Adipose tissue (tissue), 3 donors: ENCODE results near the gene ABHD14A. TPM values are rescaled to one million over a fixed set of nuclear protein-coding genes. Genes with fewer than 3 reads are reported as not detected.

Experiments
- H3K27ac ChIP-seq: one replicate; pipeline ENCODE4 v1.5.1; 2013; ENCODE audit warnings: low read depth, low read length
- whole genome bisulfite sequencing, 3 donors: extraction: QIAGEN DNeasy Blood & Tissue Kit; methylation state at CpG; one replicate each; pipeline ENCODE4 v1.1.7; 2013; 5-methylcytosine and 5-hydroxymethylcytosine counted together
- polyA plus RNA-seq, 3 donors: library from polyadenylated mRNA; stranded (reverse); fragments of 200-250 nt; gene quantifications; one replicate each; pipeline ENCODE4 v1.2.3, GENCODE V29; 2013
- donor health status: healthy with polysubstance abuse.
- donor health status: Bipolar disorder and iron deficiency.
- donor health status: healthy.

Gene ABHD14A
- polyA plus RNA-seq, 3 donors: 17.2 to 48.4 (median 46.1) TPM

GRCh38 chr3:51967384-51968169 is 7.3 kb upstream of the ABHD14A start, which contains the start of gene PCBP4:
PCBP4 (minus strand) TSS chr3:51967454; CDS start chr3:51961240, 6,214 bp downstream.
- WGBS, 3 donors: 1% methylated on average over 43 to 78 of the region's 90 CpGs
- no peak within 1 kb of the TSS for H3K27ac ChIP-seq

- H3K27ac ChIP-seq: no peak overlapping the region
- 10 to 15% (median 10%) methylated on average over 9 to 11 of the region's 11 CpGs for WGBS, 3 donors
These were observed 6.6 kb upstream of the ABHD14A start for GRCh38 chr3:51968170-51968775.

GRCh38 chr3:51968883-51969678 is 5.8 kb upstream of the ABHD14A start:
- no peak overlapping the region for H3K27ac ChIP-seq
- 79 to 89% (median 86%) methylated on average over 6 of the region's 6 CpGs for WGBS, 3 donors

DNA sequence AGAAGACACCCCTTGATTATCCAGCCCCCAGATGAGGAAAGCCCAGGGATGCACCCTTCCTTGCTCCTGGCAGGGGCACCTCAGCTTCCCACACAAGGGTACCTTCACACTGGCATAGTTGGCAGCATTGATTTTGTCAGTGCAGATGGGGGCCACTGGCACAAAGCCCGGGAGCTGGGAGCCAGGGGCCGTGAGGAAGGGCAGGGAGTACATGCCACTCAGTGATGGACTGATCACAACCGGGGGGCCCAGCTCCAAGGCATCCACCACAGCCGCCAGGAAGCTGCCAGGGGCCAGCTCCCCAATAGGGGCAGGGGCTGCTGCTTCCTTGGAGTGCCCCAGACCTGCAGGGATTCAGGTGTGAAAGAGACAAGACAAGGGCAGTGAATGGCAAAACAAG is 5.0 kb upstream of the ABHD14A start:
- H3K27ac ChIP-seq: no peak overlapping the region
- WGBS, 3 donors: 61 to 78% (median 78%) methylated on average over 4 of the region's 4 CpGs

DNA sequence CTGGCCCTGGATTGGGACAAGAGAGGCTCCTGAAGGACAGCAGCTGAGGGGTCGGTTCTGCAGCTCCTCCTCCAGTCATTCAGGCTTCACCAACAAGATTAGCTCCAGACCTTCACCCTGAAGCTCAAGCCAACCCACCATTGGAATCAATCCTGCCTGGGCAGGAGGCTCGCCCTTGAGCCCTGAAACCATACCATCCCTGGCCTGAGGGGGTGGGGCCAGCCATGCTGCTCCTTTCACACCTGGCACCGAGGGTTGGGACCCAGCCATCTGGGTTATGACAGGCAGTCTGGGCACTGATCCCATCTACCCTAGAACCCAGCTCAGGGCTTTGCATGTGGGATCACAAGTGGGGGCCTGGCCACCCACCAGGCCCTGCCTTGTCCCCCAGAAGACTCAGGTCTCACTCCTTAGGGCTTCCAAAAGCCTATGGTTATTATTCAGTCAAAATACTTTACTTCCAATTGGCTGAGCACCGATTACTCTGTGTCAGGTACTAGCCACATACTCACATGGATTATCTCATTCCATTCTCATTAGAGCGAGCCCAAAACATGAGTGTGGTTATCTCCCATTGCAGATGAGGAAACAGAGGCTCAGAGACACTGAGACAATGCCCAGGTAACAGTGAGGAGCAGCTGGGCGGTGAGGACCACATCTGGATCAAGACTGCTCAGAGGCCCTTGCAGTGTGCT is 4.1 kb upstream of the ABHD14A start:
- H3K27ac ChIP-seq: no peak overlapping the region
- WGBS, 3 donors: 49 to 83% (median 77%) methylated on average over 6 of the region's 6 CpGs

GRCh38 chr3:51971350-51971749 is 3.5 kb upstream of the ABHD14A start:
- H3K27ac ChIP-seq: no peak overlapping the region
- WGBS, 3 donors: 85 to 94% (median 88%) methylated on average over 11 of the region's 11 CpGs

DNA sequence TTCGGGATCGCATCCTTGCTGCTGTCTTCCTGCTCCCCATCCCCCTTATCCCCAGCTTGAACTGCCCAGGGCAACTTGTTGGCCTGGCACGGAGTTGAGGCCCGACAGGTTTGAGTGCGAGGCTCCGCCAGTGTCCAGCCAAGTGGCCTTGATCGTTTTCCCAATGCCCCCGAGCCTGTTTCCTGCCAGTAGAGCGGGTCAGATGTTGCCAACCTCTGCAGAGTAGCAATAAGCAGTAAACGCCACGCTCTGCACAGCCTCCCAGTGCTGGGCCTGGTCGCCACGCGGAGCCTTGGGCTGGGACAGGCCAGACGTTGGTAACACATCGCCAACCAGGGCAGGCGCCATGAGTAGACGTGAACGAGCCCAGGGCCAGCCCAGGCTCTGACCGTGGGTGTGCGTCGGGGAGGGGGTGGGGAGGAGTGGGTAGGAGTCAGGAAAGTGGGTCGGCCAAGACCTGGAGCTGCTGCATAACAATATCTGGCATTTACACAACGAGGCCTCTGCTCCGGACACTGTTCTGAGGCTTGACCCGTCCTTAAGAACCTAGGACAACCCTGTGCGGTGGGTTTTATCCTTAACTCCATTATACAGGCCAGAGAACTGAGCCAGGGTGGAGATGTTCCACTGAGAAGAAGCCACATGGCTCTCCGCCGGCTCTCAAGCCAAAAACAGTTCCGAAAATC is 444 bp upstream of the ABHD14A start:
- H3K27ac ChIP-seq: no peak overlapping the region
- WGBS, 3 donors: 10 to 14% (median 11%) methylated on average over 30 of the region's 30 CpGs

GRCh38 chr3:51975852-51976549 is 1.1 kb downstream of the ABHD14A start:
- 33 to 38% (median 34%) methylated on average over 46 of the region's 46 CpGs for WGBS, 3 donors
- H3K27ac ChIP-seq: no peak overlapping the region

DNA sequence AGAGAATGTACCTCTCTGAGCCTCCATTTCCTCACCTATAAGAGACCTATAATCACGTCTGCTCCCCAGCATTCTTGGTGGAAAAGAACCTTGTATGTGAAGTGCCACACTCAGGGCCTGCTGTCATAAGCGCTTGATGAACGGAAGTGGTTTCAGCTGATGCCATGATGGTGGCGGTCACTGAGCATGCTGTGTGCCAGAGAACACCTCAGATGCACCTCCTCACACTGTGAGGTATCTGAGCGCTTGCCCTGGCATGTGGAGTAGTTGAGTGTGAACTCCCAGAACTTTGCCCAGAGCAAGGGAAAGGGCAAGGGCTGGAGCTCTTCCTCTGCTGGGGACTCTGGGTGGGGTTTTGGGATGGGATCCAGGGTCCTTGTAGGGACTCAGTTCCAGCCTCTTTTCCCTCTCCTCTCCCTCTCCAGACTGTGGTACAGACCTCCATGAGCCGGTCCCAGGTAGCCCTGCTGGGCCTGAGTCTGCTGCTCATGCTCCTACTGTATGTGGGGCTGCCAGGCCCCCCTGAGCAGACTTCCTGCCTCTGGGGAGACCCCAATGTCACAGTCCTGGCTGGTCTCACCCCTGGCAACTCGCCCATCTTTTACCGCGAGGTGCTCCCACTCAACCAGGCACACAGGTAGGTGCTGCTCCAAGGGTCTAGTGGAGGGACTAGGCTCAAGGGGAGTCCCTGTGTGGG is 2.7 kb downstream of the ABHD14A start:
- H3K27ac ChIP-seq: no peak overlapping the region
- WGBS, 3 donors: 82 to 87% (median 86%) methylated on average over 9 of the region's 9 CpGs

GRCh38 chr3:51978143-51978502 is 3.3 kb downstream of the ABHD14A start:
- H3K27ac ChIP-seq: no peak overlapping the region
- 80 to 87% (median 86%) methylated on average over 4 of the region's 4 CpGs for WGBS, 3 donors

GRCh38 chr3:51980253-51980652 is 5.4 kb downstream of the ABHD14A start:
- WGBS, 3 donors: 96 to 97% (median 97%) methylated on average over 10 of the region's 10 CpGs
- H3K27ac ChIP-seq: no peak overlapping the region

DNA sequence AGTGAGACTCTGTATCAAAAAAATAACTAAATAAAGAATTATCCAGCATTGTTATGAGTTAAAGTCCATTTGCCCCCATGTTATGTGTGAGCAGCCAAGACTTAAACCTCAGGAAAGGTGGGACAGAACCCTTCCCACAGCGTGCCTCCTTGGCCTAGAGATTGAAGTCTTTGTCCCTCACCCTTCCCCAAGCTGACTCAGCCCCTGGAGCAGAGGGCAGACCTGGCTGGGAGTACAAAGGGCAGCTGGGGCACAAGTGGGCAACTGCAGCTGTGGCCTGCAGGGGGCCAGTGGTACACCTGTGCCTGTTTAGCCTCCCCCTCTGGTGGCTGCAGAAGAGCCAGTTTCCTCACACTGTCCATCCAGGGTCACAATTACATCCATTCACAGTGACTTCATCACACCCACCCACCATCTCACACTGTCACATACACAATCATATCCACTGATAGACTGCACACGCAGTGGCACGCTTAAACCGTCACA is 7.5 kb downstream of the ABHD14A start:
- H3K27ac ChIP-seq: no peak overlapping the region
- WGBS, 3 donors: 2 to 6% (median 4%) methylated on average over 4 of the region's 4 CpGs

DNA sequence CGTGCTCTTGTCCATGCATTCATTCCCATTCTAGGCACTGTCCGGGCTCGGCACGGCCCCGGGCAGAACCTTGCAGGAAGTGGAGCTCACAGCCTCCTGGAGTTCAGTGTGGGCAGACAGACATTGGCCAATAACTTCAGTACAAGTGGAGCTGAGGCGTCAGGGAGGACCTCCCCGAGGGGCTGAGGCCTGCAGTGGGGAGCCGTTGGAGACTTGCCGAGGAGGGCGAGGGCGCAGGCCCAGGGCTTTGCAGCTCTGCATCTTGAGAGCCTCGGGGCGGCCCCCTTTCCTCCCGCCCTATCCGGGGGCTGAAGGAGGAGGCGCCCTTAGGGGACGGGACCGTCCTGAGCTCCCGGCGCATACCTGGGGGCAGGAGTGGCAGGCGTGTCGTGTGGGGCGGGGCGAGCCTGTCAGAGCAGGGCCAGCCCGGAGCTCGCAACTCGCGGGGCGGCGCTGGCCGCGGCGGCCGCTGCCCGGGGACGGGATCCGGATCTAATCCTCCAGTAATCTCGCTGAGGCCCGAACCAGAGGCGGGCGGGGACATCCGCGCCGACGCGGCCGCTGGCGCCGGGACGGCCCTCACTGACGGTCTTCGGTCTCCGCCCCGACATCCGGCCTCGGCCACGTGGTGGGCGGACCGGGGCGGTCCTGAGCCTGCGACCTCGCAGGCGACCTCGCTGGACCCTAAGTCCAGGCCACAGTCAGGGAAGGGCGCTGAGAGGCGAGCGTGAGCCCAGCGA is 8.1 kb downstream of the ABHD14A start, which contains the start of gene ACY1:
TSS of gene ACY1 (plus strand) at position 698 of the 740 bp plus-strand sequence. CDS start 530 bp downstream, outside the sequence.
- peak within 1 kb of the TSS; percentile 76 for H3K27ac ChIP-seq
- WGBS, 3 donors: 0 to 1% (median 0%) methylated on average over 50 to 68 of the region's 68 CpGs

DNA sequence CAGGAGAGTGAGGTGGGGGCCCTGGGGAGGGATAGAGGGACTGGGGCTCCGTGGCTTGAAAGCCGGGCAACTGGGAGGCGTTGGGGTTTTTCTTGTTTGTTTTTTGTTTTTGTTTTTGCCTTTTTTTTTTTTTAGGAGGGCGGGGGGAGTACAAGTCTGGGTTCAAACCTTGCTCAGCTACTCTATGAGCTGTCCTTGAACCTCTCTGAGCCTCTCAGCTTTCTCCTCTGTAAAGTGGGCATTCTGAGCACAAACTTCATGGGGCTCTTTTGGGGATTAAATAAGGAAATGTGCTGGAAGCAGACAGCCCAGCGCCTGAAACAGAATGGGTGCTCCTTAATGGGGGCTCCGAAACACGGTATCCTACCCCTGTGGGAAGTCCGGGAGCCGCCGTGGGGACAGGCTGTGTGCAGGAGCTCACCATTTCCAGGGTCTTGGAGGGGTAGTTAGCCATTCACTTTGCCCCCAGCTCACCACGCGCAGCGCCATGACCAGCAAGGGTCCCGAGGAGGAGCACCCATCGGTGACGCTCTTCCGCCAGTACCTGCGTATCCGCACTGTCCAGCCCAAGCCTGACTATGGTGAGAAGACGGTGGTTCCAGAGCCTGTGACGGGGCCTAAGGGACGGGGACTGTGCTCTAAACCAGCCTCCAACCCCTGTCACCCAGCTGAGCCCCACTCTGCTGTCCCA is 8.9 kb downstream of the ABHD14A start:
- H3K27ac ChIP-seq: peak overlapping the region; percentile 76
- WGBS, 3 donors: 67 to 74% (median 68%) methylated on average over 21 to 22 of the region's 22 CpGs

DNA sequence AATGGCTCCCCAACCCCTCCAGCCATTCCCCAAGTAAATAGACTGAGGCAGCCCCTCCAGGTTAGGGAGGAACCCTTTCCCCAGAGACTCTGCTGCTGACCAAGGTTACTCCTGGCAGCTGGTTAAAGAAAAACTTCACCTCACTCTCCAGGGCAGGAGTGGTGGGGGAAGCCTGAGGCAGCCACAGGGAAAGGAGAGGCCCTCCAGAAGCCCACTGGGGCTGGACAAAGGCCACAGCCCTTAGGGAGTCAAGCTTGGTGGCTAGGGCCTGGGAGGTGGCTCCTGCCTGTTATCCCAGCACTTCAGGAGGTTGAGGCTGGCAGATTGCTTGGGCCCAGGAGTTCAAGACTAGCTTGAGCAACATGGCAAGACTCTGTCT is 9.4 kb downstream of the ABHD14A start:
- peak overlapping the region; percentile 76 for H3K27ac ChIP-seq

DNA sequence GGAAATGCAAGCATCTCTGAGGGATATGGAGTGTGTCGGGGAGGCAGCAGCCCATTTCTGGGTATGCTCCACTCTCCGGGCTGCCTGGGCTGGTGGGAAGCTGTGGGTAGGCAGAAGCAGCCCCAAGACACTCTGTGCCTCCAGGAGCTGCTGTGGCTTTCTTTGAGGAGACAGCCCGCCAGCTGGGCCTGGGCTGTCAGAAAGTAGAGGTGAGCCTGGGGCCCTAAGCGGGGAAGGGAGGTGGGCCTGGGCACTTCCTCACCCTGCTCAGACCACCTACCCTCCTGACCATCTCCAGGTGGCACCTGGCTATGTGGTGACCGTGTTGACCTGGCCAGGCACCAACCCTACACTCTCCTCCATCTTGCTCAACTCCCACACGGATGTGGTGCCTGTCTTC is 10.2 kb downstream of the ABHD14A start:
- WGBS, 3 donors: 86 to 90% (median 88%) methylated on average over 6 of the region's 6 CpGs
- H3K27ac ChIP-seq: no peak overlapping the region
